GM12878 (cell line): ENCODE results near the gene IKZF1. TPM values are rescaled to one million over a fixed set of nuclear protein-coding genes. Genes with fewer than 3 reads are reported as not detected.
A peak's percentile ranks its signal among the peaks of the same experiment; 100 is the strongest.

Experiments used
- CHD4 ChIP-seq: fragments of 200-600 bp; sonication (generic); IDR thresholded peaks from 2 replicates; pipeline ENCODE4 v1.6.1; 2016; ENCODE audit warnings: mild to moderate bottlenecking
- EGR1 ChIP-seq, 2 experiments: IDR thresholded peaks; 1 replicate in 1 of 2; 2 replicates in 1 of 2; pipeline ENCODE4 v1.6.1; 2011 to 2012; ENCODE audit warnings: low read depth in 2 of 2, low read length in 2 of 2, borderline replicate concordance in 1 of 2, mild to moderate bottlenecking in 1 of 2, moderate library complexity in 1 of 2
- FOS ChIP-seq: IDR thresholded peaks from 3 replicates; pipeline ENCODE4 v1.6.1; 2011; ENCODE audit warnings: borderline replicate concordance; ENCODE audit not compliant: insufficient read length; ENCODE audit errors: extremely low read depth
- HDAC6 ChIP-seq: fragments of 200-600 bp; sonication (generic); IDR thresholded peaks from one replicate; pipeline ENCODE4 v1.8.0; 2017; ENCODE audit warnings: antibody characterized with exemption; ENCODE audit not compliant: unreplicated experiment
- IKZF1 ChIP-seq: fragments of 450-650 bp; conservative IDR thresholded peaks from 2 replicates; pipeline ENCODE4 v1.6.1; 2017; ENCODE audit warnings: antibody characterized with exemption, mild to moderate bottlenecking
- IRF5 ChIP-seq: fragments of 450-650 bp; IDR thresholded peaks from 2 replicates; pipeline ENCODE4 v1.6.1; 2017; ENCODE audit warnings: borderline replicate concordance
- KAT2A ChIP-seq: conservative IDR thresholded peaks from 2 replicates; pipeline ENCODE4 v1.6.1; 2011; ENCODE audit warnings: low read depth, low read length; ENCODE audit not compliant: control insufficient read depth
- KLF5 ChIP-seq: fragments of 450-650 bp; IDR thresholded peaks from 2 replicates; pipeline ENCODE4 v1.6.1; 2014; ENCODE audit warnings: mild to moderate bottlenecking; ENCODE audit not compliant: partially characterized antibody
- MLLT1 ChIP-seq: fragments of 450-650 bp; IDR thresholded peaks from 2 replicates; pipeline ENCODE4 v1.6.1; 2016; ENCODE audit warnings: mild to moderate bottlenecking
- MYB ChIP-seq: fragments of 150-350 bp; IDR thresholded peaks from 2 replicates; pipeline ENCODE4 v1.6.1; 2014; ENCODE audit warnings: mild to moderate bottlenecking, low read depth, low read length, borderline replicate concordance
- NFIC ChIP-seq: IDR thresholded peaks from 2 replicates; pipeline ENCODE4 v1.6.1; 2012; ENCODE audit warnings: low read depth, mild to moderate bottlenecking, inconsistent platforms, low read length, moderate library complexity
- POU2F2 ChIP-seq: IDR thresholded peaks from 3 replicates; pipeline ENCODE4 v1.6.1; 2011; ENCODE audit warnings: low read depth, mild to moderate bottlenecking, low read length, borderline replicate concordance
- RB1 ChIP-seq: fragments of 450-650 bp; formaldehyde crosslinking; IDR thresholded peaks from 2 replicates; pipeline ENCODE4 v1.6.1; 2017; ENCODE audit warnings: mild to moderate bottlenecking, borderline replicate concordance
- RBBP5 ChIP-seq: fragments of 200-600 bp; sonication (generic); conservative IDR thresholded peaks from 2 replicates; pipeline ENCODE4 v1.6.1; 2016
- RELB ChIP-seq: fragments of 450-650 bp; IDR thresholded peaks from 2 replicates; pipeline ENCODE4 v1.6.1; 2017; ENCODE audit warnings: low read depth, mild to moderate bottlenecking, moderate library complexity
- SIX5 ChIP-seq: IDR thresholded peaks from 2 replicates; pipeline ENCODE4 v1.6.1; 2011; ENCODE audit warnings: mild to moderate bottlenecking, low read depth, low read length, moderate library complexity; ENCODE audit not compliant: severe bottlenecking
- SKIL ChIP-seq: fragments of 450-650 bp; IDR thresholded peaks from 2 replicates; pipeline ENCODE4 v1.6.1; 2017; ENCODE audit warnings: mild to moderate bottlenecking, low read depth, inconsistent platforms; ENCODE audit not compliant: poor library complexity, severe bottlenecking
- SMARCA5 ChIP-seq: fragments of 450-650 bp; IDR thresholded peaks from 2 replicates; pipeline ENCODE4 v1.6.1; 2017; ENCODE audit warnings: mild to moderate bottlenecking
- ZNF207 ChIP-seq: fragments of 450-650 bp; IDR thresholded peaks from 2 replicates; pipeline ENCODE4 v1.6.1; 2014; ENCODE audit warnings: antibody characterized with exemption, mild to moderate bottlenecking, borderline replicate concordance
- ZNF384 ChIP-seq: IDR thresholded peaks from 2 replicates; pipeline ENCODE4 v1.6.1; 2012; ENCODE audit warnings: low read depth, mild to moderate bottlenecking, low read length, improper control_type of control experiment, borderline replicate concordance
- ZNF622 ChIP-seq: fragments of 450-650 bp; IDR thresholded peaks from 2 replicates; pipeline ENCODE4 v1.6.1; 2017; ENCODE audit warnings: mild to moderate bottlenecking, inconsistent platforms
- polyA plus RNA-seq, 11 experiments: library from polyadenylated mRNA; depleted of rRNA in 4 of 11; unstranded in 6 of 11; stranded (reverse) in 5 of 11; fragments of >200 nt; fragmentation: Nextera tagmentation in 4 of 11; fragmentation: Illumina TruSeq in 1 of 11; extraction: Ambion mirVana in 4 of 11; extraction: Trizol in 1 of 11; gene quantifications; 1 replicate in 1 of 11; 2 replicates in 10 of 11; pipeline versions ENCODE4 v1.2.1 to v1.2.3, GENCODE V29; 2011 to 2016; ENCODE audit warnings: inconsistent platforms in 2 of 11, missing spikeins in 2 of 11, low read depth in 1 of 11
- total RNA-seq, 4 experiments: library from RNA; depleted of rRNA in 3 of 4; stranded (reverse); fragments of >200 nt in 3 of 4; fragmentation: Illumina TruSeq in 1 of 4; extraction: Trizol in 1 of 4; gene quantifications; 2 replicates each; pipeline versions ENCODE4 v1.2.1 to v1.2.3, GENCODE V29; 2013 to 2021
- TF ChIP-seq, protein P1 (sequence below): IDR thresholded peaks from 2 replicates; pipeline ENCODE4 v1.6.1; 2012; ENCODE audit warnings: low read depth, low read length, improper control_type of control experiment
- TF ChIP-seq, protein P2 (sequence below): IDR thresholded peaks from 2 replicates; pipeline ENCODE4 v1.6.1; 2011; ENCODE audit warnings: low read depth, low read length, improper control_type of control experiment, borderline replicate concordance

IKZF1 gene
- total and polyA plus RNA-seq, 10 of the 15 experiments (the other 5 are each of a cell fraction or from before 2014, with no cell fraction given) = 27.2 to 125 (median 71.6) TPM

GRCh38 chr7:50450590-50451032 lies 146.1 kb downstream of the IKZF1 start (continued):
- TF ChIP-seq ZNF384 (no peak), IKZF1 (peak; percentile 4; the same call in 1 of the 2 replicates), POU2F2 (no peak), SIX5 (no peak), CHD4 (no peak), EGR1 (IDR thresholded peaks at IDR 0.05; ENCODE audit: borderline replicate concordance in 1 of 2, low read depth in 2 of 2, low read length in 2 of 2) (no peak), NFIC (no peak), MYB (no peak), FOS (no peak), RELB (0 out of 2 replicates have a peak, but pooled peaks have one; percentile 18), RB1 (no peak), RBBP5 (no peak), HDAC6 (no peak), SMARCA5 (no peak), MLLT1 (peak; percentile 97), KAT2A (no peak), KLF5 (no peak), SKIL (no peak), IRF5 (no peak), ZNF622 (no peak), ZNF207 (no peak)
- TF ChIP-seq, protein P1, sequence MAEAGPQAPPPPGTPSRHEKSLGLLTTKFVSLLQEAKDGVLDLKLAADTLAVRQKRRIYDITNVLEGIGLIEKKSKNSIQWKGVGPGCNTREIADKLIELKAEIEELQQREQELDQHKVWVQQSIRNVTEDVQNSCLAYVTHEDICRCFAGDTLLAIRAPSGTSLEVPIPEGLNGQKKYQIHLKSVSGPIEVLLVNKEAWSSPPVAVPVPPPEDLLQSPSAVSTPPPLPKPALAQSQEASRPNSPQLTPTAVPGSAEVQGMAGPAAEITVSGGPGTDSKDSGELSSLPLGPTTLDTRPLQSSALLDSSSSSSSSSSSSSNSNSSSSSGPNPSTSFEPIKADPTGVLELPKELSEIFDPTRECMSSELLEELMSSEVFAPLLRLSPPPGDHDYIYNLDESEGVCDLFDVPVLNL = no peak
- TF ChIP-seq, protein P2, sequence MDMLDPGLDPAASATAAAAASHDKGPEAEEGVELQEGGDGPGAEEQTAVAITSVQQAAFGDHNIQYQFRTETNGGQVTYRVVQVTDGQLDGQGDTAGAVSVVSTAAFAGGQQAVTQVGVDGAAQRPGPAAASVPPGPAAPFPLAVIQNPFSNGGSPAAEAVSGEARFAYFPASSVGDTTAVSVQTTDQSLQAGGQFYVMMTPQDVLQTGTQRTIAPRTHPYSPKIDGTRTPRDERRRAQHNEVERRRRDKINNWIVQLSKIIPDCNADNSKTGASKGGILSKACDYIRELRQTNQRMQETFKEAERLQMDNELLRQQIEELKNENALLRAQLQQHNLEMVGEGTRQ = no peak
